ENCODE data around the gene DPP6. TPM values are rescaled to one million over a fixed set of nuclear protein-coding genes. Genes with fewer than 3 reads are reported as not detected.

The DPP6 gene
- total RNA-seq, 1 donor from 2014 or later: 2.2 TPM

DNA sequence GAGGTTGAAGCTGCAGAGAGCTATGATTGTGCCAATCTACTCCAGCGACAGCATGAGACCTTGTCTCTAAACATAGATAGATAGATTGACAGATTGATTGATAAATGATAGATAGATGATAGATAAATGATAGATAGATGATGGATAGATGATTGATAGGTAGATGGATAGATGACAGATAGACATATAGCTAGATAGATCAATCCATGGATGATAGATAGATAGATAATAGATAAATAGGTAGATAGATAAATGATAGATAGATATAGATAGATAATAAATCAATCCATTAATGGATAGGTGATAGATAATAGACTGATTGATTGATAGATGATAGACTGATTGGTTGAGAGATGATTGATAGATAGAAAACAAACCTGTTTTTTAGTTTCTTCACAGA, 601.1 kb downstream of the DPP6 start:
- Mint-ChIP-seq H3K27me3 (ENCODE audit: low read depth) (peaks cover 7% of the 10 kb centered on the region), H3K4me1 (no peaks in the 10 kb centered on the region), H3K9me3 (no peaks in the 10 kb centered on the region), H3K36me3 (ENCODE audit: low read depth) (no peaks in the 10 kb centered on the region), H3K4me3 (no peak overlapping the region), H3K27ac (ENCODE audit: unreplicated experiment) (no peak overlapping the region)
- no peak for DNase-seq (ENCODE audit: low read depth, low spot score)
- TF ChIP-seq CTCF (conservative IDR thresholded peaks at IDR 0.05): no peak

GRCh38 chr7:154656618-154657017, 604.4 kb downstream of the DPP6 start:
- DNase-seq (ENCODE audit: low read depth, low spot score): no peak
- H3K36me3 Mint-ChIP-seq (ENCODE audit: low read depth): peaks cover 6% of the 10 kb centered on the region
- H3K27ac Mint-ChIP-seq (ENCODE audit: unreplicated experiment): peak overlapping the region; percentile 27
- peaks cover 12% of the 10 kb centered on the region for H3K27me3 Mint-ChIP-seq (ENCODE audit: low read depth)
- TF ChIP-seq CTCF (conservative IDR thresholded peaks at IDR 0.05): no peak
- peaks cover 11% of the 10 kb centered on the region for H3K9me3 Mint-ChIP-seq
- H3K4me3 Mint-ChIP-seq: no peak overlapping the region
- no peaks in the 10 kb centered on the region for H3K4me1 Mint-ChIP-seq

- Mint-ChIP-seq H3K27me3 (ENCODE audit: low read depth) (peaks cover 1% of the 10 kb centered on the region), H3K36me3 (ENCODE audit: low read depth) (no peaks in the 10 kb centered on the region), H3K4me3 (no peak overlapping the region), H3K9me3 (peaks cover 7% of the 10 kb centered on the region), H3K27ac (ENCODE audit: unreplicated experiment) (no peak overlapping the region), H3K4me1 (no peaks in the 10 kb centered on the region)
- TF ChIP-seq CTCF (conservative IDR thresholded peaks at IDR 0.05): no peak
- DNase-seq (ENCODE audit: low read depth, low spot score): no peak
Observed at GRCh38 chr7:154666768-154667167, 614.6 kb downstream of the DPP6 start.

DNA sequence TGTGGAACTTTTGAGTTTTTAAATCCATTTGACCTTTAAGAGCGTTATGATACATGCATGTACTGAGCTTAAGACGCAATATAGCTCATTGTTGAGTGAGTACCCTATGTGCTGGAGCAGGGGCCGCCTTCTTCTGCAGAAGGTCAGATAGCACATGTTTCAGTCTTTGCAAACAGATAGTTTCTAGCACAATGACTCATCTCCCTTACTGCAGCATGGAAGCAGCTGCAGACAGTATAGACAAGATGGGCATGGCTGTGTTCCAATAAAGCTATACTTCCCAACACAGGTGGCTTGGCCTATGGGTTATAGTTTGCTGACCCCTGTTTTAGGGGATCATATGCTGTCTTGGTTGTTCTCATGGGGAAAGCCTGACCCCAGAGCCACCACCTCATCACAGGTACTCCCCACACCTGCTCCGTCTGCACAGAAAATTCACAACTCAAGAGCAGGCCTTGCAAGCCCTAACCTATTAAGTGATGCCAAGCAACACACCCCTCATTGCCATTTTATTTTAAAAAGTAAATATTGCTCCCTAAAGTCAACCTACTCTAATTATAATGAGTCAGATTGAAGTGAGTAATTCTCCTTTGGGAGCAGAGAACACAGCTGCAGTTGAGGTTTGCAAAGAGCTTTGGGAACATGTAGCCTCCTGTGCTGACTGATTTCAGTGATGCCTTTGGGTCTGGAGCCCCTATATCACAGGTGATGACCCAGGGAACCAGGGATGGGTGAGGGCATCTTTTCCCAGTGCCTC, 620.6 kb downstream of the DPP6 start:
- Mint-ChIP-seq H3K4me3 (no peak overlapping the region), H3K9me3 (no peaks in the 10 kb centered on the region), H3K36me3 (ENCODE audit: low read depth) (no peaks in the 10 kb centered on the region), H3K27ac (ENCODE audit: unreplicated experiment) (no peak overlapping the region), H3K4me1 (no peaks in the 10 kb centered on the region), H3K27me3 (ENCODE audit: low read depth) (peaks cover 6% of the 10 kb centered on the region)
- no peak for DNase-seq (ENCODE audit: low read depth, low spot score)
- TF ChIP-seq CTCF (conservative IDR thresholded peaks at IDR 0.05): no peak

DNA sequence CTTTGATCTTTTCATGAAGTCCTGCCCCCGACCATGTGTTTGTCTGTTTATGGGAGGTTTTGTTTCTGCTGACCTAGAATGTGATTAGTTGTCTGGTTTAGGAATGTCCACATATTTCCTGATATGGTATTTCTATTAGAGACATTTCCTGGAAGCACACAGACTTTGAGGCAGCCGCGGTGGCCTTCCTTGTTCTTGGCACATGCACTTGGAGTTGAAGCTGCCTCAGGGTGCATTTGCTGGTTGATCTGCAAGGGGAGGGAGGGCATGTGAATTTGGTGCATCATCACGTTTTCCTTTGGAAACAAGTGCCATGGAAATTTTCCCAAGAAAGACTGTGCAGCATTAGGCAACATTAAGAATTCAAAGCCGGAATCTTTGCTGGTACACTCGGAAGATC, 622.0 kb downstream of the DPP6 start:
- H3K4me3 Mint-ChIP-seq: no peak overlapping the region
- H3K36me3 Mint-ChIP-seq (ENCODE audit: low read depth): no peaks in the 10 kb centered on the region
- no peaks in the 10 kb centered on the region for H3K9me3 Mint-ChIP-seq
- DNase-seq (ENCODE audit: low read depth, low spot score): no peak
- H3K4me1 Mint-ChIP-seq: no peaks in the 10 kb centered on the region
- H3K27me3 Mint-ChIP-seq (ENCODE audit: low read depth): peaks cover 6% of the 10 kb centered on the region
- TF ChIP-seq CTCF (conservative IDR thresholded peaks at IDR 0.05): no peak
- no peak overlapping the region for H3K27ac Mint-ChIP-seq (ENCODE audit: unreplicated experiment)
